ENCODE results near the gene ZNF3.

Gene ZNF3

DNA sequence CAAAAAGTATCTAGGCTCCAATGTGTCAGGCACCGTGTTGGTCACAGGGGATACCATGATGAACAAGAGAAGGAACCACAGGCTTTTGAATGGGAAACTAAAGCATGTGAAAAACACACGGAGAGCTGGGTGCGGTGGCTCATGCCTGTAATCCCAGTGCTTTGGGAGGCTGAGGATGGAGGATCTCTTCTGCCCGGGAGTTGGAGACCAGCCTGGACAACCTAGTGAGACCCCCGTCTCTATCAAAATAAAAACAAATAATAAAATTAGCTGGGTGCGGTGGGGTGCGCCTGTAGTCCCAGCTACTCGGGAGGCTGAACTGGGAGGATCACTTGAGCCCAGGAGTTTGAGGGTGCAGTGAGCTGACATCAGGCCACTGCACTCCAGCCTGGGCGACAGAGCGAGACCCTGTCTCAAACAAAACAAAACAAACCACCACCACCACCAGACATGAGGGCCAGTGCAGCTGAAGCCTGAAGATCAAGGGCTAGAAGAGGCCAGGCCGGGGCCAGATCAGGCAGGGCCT, 6.6 kb upstream of the ZNF3 start:
- no peak for FAIRE-seq

DNA sequence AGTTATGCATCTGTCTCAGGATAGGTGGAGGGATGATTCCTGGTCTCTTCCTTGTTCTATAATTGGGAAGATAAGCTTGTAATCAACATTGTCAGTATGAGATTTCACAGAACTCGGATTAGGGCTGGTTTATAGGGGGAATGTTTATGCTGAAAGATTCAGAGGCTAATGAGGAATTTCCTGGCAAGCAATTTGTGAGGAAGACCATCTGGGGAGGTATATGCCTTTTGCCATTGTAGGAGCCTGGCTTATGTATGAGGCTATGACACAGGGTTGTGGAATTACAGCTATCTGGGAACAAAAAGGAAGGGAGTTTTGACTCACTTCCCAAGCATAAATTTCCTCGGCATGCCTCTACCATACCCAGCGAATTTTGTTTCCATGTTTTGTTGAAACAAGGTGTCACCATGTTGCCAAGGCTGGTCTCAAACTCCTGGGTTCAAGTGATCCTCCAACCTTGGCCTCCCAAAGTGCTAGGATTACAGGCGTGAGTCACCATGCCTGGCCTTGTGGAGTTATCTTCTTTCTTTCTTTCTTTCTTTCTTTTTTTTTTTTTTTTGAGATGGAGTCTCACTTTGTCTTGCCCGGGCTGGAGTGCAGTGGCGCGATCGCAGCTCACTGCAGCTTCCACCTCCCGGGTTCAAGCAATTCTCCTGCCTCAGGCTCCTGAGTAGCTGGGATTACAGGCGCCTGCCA, 5.7 kb upstream of the ZNF3 start:
- peak; percentile 41 for FAIRE-seq

DNA sequence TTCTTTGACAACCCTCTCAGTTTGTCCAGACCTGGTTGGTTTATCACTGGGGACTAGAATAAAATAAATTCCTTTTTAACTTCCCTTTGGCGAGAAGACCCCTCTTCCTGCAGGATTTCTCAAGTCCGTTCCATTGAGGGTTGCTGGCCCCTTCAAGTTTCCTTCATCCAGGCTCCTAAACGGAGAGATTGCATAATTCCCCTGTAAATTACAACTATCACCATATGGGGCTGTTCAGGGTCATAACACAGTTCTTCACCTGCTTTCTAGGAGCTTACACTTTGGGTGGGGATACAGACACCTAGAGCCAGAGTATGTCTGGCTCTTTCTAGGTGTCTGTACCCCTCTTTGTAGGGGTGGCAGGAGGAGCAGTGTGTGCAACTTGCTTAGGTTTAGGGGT, 4.0 kb upstream of the ZNF3 start:
- no peak for FAIRE-seq

DNA sequence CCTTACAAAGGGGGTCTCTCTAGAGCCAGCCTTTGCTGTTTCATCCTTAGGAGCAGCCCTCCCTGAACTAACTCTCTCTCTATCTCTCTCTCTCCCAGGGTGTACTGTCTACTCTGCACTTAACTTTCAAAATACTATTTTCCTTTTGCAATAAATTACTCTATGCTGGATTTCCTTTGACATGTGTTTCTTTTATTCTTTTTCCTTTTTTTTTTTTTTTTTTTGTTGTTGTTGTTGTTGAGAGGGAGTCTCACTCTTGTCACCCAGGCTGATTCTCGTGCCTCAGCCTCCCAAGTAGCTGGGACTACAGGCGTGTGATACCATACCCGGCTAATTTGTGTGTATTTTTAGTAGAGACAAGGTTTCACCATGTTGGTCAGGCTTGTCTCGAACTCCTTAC, 1.5 kb upstream of the ZNF3 start:
- FAIRE-seq: no peak

DNA sequence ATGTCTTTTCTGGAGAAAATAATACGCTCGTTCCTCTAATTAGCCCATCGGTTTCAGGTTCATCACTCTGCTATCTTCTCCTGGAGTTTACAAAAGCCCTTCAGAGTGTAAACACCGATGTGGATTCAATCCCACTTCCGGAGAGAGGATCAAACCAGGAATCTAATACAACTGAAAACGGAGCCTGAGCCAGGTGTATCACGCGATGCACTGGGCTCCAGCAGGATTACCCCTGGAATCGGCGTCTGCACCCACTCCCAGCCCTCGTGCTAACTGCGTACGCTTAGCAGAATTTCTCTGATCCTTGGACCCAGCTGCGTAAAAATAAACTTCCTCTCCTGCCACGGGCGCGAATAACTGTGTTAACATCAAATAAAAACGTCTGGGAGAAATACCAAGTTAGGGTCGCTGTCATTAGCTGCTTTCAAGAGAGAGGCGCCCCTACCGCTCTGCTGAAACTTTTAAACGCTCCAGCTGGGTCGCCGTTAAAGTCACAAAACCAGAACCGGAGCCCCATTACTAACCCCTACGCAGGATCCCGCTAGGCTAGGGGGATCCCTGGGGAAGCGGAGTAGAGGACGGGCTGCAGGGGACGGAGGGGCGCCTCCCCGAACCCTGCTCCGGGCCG, 502 bp downstream of the ZNF3 start:
- FAIRE-seq: no peak

DNA sequence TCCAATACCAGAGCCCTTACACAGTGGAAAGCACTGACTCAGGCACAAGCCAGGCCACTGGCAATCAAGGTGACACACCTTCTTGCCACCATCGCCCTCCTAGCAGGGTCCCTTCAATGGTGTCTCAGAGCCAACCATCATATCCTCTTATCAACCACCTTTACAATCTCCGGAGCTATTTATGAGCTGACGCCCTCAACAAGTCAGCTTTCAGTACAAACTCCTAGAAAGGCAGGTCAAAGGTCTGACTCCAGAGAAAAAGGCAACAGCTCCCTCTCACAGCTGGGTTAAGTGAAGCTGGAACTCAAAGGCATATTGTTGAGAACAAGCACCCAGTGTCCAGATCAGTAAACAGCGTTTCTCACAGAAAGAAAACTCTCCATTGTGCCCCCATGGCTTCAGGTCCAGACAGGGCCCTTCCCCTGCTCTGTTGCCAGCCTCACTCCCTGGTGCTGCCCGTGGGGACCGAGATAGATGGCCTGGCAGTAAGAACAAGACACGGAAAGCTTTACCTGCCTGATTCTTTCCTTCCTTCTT, 2.4 kb downstream of the ZNF3 start:
- FAIRE-seq: no peak

DNA sequence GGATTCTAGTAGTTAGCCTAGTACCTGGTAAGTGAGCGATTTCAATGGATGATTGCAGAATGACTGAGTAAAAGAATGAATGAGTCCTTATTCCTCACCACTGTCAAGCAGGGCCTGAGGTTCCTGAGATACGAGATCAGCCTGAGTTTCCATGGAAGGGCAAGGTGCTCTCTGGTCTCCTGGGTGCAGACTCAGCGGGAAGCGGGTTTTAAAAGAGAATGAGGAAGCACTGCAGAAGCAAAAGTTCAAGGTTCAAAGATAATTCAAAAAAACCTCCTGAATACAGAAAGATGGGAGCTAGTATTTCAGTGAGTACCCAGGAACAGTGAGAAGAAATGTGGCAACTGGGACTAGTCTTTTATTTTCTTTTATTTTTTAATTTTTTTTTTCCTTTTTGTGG, 4.3 kb downstream of the ZNF3 start:
- FAIRE-seq: no peak

DNA sequence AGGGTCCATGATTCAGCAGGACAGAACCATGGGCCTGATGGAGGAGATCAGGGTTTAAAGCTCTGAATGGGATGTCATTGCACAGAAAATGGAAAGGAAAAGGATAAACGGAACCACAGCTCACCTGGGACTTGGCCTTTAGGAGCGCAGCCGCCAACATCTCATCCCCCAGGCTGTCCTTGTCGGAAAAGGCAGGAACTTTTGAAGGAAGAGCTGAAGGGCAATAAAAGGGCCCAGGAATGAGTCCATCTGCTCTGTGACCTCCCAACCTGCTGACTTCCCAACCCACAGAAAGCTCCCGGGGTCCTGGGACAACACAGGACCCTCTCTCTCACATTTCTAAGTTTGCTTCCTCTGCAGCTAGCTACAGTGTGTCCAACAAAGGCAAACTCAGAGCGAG, 6.1 kb downstream of the ZNF3 start:
- no peak for FAIRE-seq

DNA sequence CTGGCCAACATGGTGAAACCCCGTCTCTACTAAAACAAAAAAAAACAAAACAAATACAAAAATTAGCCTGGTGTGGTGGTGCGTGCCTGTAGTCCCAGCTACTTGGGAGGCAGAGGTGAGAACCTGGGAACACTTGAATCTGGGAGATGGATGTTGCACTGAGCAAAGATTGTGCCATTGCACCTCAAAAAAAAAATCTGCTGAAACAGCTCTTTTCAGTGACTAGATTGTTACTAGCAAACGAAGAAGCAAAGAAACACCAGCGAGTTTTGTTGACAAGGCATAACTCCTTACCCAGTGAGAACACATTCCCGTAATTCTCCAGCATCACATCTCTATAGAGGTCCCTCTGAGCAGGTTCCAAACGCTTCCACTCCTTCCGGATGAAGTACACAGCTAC, 6.7 kb downstream of the ZNF3 start:
- no peak for FAIRE-seq

DNA sequence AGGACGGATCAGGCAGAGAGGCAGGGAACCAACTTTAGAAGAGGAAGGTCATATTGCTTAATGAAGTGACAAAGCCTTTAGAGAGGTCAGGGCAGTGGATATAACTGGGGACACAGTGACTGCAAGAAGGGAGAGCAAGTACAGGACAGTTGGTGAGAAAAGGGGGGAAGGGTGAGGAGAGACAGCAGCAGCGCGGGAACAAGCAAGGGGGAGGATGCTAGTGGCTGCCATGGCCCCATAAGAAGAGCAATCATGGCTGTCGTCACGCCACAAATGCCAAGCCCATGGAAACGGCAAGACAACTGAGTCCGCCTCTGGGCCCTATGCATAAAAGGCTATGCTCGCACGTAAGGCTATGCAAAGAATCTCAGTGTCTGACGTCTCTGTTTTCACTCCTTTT, 9.1 kb downstream of the ZNF3 start:
- no peak for FAIRE-seq

DNA sequence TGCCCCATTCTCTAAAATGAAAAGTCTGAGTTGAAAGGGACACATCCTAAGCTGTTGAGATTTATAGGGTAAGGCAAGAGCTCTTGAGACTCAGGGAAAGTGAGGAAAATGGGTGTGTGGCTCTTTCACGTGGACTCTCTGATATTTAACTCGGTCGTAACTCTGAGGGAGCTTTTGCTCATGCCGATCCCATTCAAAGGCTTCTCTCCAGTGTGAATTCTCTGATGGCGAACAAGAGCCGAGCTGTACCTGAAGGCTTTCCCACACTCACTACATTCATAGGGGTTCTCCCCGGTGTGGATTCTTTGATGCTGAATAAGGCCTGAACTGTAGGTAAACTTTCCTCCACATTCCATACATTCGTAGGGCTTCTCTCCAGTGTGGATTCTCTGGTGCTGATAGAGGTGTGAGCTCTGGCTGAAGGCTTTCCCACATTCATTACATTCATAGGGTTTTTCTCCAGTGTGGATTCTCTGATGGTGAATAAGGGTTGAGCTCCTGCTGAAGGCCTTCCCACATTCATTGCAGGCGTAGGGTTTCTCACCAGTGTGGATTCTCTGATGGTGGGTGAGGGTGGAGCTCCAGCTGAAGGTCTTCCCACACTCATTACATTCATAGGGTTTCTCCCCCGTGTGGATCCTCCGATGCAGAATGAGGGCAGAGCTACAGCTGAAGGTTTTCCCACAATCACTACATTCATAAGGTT, 10.4 kb downstream of the ZNF3 start:
- FAIRE-seq: no peak

DNA sequence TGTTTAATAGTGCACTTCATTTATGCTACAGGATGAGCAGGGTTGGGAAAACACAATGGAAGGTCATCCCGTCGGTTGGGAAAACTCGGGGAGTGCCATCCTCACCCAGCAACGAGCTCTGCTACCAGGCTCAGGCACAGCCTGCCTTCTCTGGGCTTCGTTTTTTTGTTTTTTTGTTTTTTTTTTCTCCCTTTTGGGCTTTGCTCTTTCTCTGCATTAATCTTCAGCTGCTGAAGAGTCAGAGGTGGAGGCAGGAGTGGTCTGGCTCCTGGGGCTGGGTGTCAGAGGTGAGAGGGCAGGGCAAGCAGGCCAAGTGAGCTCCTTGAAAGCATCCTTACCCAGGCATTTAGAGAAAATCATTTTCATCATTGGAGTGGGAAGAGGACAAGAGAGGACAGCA, 11.5 kb downstream of the ZNF3 start:
- FAIRE-seq: no peak

DNA sequence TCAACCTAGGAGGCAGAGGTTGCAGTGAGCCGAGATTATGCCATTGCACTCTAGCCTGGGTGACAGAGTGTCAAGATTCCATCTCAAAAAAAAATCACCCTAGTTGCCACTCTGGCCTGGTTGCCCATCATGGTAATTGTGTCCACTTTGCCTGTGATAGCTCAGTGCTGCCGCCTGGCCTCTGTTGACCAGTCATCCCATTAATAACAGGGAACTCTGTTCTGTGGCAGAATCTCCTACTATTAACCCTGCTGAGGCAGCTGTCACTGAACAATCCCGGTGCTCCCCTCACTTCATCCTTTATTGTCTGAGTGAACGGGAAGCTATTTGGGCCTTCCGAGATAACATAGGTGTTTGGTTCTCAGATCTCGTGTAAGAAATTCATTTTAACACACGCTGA, 14.6 kb downstream of the ZNF3 start:
- FAIRE-seq: no peak

DNA sequence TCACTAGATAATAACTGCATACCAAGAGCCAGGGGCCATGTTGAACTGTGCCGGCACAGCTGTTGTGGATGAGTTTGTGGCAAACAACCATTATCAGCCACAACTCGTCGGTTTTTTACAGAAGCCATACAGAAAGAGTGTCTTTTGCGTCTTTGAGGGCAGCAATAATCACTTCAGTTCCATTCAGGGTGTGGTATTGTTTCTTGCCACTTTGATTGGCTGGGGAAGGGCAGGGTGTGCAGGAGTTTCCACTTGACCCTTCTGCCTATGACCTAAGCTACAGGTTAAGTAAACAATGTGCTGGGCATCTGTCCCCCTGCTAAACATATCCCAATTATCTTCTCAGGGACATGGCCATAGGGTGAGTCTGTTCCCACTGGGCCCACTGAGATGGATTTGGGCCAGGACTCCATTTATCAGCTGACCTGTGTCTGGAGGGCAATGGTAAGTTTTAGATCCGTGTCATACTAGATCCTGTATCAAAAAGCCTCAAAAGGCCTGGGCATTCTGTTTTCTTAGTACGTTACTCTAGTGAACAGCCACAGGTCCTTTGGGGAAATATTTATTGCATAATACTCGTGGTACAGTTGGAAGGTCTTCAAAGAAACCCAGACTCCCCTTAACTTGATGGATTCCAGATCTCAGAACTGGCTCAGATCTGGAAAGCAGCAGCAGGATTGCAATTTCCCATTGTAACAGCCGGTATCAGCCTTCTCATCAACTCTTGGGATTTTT, 15.9 kb downstream of the ZNF3 start:
- FAIRE-seq: peak; percentile 91

DNA sequence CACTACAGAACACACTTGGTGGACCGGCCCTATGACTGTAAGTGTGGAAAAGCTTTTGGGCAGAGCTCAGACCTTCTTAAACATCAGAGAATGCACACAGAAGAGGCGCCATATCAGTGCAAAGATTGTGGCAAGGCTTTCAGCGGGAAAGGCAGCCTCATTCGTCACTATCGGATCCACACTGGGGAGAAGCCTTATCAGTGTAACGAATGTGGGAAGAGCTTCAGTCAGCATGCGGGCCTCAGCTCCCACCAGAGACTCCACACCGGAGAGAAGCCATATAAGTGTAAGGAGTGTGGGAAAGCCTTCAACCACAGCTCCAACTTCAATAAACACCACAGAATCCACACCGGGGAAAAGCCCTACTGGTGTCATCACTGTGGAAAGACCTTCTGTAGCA, 17.4 kb downstream of the ZNF3 start:
- FAIRE-seq: no peak

DNA sequence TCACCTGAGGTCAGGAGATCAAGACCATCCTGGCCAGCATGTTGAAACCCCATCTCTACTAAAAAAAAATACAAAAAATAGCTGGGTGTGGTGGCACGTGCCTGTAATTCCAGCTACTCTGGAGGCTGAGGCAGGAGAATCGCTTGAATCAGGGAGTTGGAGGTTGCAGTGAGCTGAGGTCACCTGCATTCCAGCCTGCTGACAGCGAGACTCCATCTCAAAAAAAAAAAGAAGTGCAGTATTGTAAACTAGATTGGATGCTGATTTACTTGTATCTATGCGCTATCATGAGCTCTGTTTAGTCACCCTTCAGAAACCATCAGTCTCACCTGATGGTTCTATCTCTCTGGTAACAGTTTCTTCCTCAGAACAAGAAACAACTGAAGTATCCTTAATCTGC, 18.1 kb downstream of the ZNF3 start:
- FAIRE-seq: no peak

DNA sequence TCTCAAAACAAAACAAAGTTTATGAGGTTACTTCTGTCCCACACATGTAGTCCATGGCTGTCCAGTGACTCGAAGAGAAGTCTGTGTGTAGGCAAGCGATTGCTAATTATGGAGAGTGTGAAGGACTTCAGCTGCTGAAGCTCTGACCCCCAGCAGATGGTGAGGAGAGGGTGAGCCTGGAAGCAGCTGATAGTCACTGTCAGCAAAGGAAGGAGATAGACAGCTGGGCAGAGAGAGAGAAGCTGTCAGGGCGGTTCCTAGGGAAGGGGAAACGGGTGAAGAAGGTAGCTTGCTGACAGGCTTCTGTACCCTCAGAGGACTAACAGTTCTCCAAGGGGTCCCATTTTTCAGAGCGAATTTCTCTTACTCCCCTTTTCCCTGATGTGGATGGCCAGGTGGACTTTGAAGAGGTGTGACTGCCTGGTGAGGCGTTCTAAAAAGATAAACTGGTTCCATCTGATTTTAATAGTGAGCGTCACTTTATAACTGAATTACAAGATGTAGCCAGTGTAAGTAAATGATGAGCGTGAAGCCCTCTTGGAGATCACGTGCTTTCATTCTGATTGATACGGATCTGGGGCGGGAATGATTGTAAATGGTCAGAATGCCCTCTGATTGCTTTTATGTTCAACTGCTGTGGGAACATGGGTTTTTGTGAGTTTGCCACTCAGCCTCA, 19.9 kb downstream of the ZNF3 start:
- no peak for FAIRE-seq

DNA sequence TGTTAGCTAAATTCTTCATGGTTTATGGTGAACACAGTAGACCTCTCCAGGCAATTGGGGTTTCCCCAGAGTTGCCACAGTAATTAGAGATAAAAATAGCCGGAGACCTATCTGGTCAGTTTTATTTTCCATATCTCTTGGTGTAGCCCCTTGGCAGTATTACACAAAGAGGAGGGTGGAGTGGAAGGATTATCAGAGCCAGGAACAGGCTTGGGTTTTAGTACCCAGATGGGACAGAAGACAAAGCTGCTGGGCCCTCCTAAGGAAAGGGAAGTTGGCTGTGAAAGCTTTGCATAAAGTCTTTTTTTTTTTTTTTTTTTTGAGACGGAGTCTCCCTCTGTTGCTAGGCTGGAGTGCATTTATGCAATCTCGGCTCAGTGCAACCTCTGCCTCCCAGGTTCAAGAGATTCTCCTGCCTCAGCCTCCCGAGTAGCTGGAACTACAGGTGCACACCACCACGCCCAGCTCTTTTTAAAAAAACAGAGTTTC, 22.2 kb downstream of the ZNF3 start:
- FAIRE-seq: no peak

DNA sequence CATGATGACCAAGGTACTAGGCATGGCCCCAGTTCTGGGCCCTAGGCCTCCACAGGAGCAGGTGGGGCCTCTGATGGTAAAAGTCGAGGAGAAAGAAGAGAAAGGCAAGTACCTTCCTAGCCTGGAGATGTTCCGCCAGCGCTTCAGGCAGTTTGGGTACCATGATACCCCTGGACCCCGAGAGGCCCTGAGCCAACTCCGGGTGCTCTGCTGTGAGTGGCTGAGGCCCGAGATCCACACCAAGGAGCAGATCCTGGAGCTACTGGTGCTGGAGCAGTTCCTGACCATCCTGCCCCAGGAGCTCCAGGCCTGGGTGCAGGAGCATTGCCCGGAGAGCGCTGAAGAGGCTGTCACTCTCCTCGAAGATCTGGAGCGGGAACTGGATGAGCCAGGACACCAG, 24.5 kb downstream of the ZNF3 start:
- FAIRE-seq: no peak

DNA sequence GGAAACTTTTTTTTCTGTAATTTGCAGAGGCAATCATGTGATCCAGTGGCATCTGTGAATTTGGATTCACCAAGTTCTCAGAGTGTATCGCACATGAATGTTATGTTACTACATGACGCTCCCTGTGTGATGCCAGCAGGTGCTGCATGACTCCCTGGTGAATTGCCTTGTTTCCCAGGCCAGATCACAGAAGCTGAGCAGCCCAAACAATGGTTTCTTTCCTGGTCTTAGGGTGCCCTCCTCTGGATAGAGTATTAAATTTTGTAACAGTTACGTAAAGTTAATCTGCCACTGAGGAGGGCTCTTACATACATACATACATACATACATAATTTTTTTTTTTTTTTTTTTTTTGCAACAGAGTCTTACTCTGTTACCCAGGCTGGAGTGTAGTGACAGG, 28.3 kb downstream of the ZNF3 start:
- FAIRE-seq: no peak

DNA sequence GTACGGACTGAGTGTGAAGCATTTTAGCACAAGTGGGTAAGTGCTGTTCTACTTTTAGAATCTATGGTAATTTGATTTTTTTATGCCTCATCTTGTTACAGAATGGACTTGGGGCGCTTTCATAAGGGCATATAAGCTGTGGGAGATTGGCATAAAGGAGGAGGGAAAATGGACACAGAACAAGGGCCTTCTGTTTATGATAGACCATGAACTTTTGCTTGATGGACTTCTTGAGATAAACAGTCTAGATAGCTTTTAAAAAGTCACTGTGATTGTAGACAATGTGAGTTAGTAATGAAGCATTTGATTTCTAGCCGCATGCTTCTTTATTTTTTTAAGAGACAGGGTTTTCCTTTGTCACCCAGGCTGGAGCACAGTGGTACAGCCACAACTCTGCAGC, 29.9 kb downstream of the ZNF3 start:
- FAIRE-seq: no peak

All from endometrium (tissue), 2 donors.